Stromal cell of bone marrow (primary cell): Measurements from ENCODE around the gene CYP4A22.
A peak's percentile ranks its signal among the peaks of the same experiment; 100 is the strongest.
"Not testable (repeated sequence)": the region's sequence is repeated elsewhere in the genome, so short reads cannot be mapped to it uniquely, and the experiment has no call there.

Source experiments
- DNase-seq: peaks from one replicate; pipeline ENCODE4 v3.0.0-alpha.2; 2012; ENCODE audit warnings: low read depth

Gene CYP4A22

GRCh38 chr1:47156457-47156856, 19.2 kb downstream of the CYP4A22 start:
- DNase-seq = not testable (repeated sequence)

DNA sequence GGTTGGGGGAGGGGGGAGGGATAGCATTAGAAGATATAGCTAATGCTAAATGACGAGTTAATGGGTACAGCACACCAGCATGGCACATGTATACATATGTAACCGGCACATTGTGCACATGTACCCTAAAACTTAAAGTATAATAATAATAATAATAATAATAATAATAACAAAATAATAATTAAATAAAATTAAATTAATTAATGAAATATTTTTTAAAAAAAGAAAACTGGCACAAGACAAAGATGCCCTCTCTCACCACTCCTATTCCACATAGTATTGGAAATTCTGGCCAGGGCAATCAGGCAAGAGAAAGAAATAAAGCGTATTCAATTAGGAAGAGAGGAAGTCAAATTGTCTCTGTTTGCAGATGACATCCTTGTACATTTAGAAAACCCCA, 20.7 kb downstream of the CYP4A22 start:
- not testable (repeated sequence) for DNase-seq

DNA sequence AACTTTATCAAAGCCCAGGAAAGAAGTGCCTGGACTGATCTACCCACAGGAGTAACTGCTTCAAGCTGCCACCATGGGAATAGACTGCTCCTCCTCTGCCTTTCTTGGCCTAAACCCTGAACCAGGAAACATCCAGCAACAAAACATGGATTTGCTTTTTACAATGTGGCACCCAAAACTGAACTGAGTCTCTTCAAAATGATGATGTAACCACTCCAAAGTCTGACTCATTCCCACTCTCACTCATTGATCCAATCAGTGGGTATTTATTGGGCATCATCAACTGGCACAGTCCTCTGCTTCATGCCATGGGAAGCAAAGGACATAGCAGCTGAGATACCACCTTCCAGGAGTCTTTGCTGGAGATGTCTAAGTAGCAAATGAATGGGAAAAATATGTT, 23.5 kb downstream of the CYP4A22 start:
- DNase-seq = no peak

GRCh38 chr1:47161298-47162040, 24.2 kb downstream of the CYP4A22 start:
- DNase-seq = no peak

GRCh38 chr1:47164552-47164951, 27.3 kb downstream of the CYP4A22 start:
- no peak for DNase-seq

DNA sequence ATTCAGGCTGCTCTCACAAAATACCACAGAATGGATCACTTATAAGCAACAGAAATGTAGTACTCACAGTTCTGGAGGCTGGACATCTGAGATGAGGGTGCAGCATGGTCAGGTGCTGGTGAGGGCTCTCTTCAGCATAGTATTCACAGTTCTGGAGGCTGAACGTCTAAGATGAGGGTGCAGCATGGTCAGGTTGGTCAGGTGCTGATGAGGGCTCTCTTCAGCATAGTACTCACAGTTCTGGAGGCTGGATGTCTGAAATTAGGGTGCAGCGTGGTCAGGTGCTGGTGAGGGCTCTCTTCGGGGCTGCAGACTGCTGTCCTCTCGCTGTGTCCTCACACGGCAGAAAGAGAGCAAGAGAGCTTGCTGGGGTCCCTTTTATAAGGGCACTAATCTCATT, 35.5 kb downstream of the CYP4A22 start:
- no peak for DNase-seq

- no peak for DNase-seq
Measured at GRCh38 chr1:47174656-47175020, 37.4 kb downstream of the CYP4A22 start.

DNA sequence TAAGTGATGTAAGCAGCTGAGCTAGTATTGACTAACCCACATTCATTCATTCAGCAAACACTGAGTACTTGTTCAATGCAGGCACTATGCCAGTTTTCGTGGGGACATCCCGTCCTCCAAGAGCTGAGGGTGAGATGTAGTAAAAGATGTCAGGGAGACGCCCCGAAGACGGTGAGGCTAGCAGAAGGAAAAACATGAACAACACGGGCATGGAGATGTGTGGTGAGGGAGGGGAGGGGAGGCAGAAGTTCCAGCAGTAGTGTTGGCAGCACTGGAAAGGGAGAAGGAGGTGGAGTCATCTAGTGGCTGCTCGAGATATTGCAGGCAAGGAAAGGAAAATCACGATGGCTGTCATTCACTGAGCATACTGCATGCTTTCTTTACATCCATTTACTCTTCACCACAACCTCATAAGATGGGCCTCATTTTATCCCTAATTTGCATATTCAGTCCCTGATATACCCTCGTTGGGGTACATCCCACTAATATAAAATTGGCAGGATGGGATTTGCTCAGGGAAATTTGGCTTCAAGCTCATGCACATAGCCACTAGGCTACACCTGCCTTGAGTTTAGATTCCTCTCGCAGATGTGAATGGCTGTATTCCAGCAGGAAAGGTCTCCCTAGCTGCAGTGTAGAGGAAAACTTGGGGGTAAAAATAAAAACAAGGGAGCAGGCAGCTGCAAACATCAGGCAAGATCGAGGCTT, 38.1 kb downstream of the CYP4A22 start:
- DNase-seq = peak; percentile 33

- DNase-seq = no peak
Measured at GRCh38 chr1:47178020-47178419, 40.8 kb downstream of the CYP4A22 start.

DNA sequence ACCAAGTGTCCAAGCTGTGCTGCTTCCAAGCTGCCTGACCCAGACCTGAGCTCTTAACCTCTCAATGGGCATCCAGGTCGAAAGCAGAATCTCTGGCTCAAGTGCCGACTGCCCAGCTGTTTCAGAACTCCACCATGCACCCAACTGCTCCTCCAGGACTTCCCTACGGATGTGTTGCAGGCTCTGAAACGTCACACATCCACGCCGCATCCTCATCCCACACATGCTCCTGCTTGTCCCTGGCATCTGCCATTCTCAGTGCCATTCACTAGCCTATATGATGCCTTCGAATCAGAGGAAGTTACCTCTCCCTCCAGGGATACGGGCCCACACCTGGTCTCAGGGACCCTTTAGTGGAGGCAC, 41.4 kb downstream of the CYP4A22 start:
- no peak for DNase-seq

- peak; percentile 89 for DNase-seq
Measured at GRCh38 chr1:47179017-47179987, 42.1 kb downstream of the CYP4A22 start.

GRCh38 chr1:47179988-47180563, 42.8 kb downstream of the CYP4A22 start:
- no peak for DNase-seq

GRCh38 chr1:47180603-47181094, 43.4 kb downstream of the CYP4A22 start:
- DNase-seq = no peak

DNA sequence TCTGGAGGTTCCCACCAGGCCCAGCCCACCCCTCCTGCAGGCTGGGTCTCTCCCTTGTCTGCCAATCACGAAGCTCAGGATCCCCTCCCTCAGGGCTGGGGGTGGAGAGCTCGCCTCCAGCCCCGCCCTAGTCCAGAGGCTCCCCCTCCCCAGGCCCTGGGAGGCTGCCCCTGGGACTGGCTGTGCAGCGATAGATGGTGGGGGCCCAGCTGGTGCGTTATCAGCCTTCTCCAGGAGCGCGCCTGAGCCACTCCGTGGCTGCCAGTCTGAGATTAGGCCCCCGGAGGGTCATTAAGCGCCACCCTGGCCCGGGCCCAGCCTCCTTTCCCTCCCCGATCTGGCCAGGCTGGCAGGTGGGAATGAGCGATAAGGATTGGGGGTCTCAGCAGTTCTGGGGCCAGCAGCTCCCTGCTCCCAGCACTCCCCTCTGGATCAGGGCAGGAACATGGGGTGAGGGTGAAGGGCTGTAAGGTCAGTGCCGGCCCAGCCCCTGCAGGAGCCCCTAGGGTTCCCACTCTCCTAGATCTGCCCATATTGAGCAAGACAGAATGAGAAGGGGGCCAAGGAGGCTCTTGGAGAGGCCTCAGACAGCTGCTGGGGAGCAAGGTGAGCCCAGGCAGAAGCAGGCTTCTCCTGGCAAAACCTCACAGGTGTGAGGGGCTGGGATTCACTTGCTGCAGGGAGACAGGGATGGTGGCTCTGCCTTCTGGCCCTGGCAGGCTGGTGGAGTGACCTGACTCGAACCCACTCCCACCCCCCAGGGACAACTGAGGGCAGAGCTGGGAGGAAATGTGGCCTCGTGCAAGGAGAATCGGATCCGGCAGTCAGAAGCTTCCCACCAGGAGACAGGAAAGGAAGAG, 44.1 kb downstream of the CYP4A22 start:
- no peak for DNase-seq

DNA sequence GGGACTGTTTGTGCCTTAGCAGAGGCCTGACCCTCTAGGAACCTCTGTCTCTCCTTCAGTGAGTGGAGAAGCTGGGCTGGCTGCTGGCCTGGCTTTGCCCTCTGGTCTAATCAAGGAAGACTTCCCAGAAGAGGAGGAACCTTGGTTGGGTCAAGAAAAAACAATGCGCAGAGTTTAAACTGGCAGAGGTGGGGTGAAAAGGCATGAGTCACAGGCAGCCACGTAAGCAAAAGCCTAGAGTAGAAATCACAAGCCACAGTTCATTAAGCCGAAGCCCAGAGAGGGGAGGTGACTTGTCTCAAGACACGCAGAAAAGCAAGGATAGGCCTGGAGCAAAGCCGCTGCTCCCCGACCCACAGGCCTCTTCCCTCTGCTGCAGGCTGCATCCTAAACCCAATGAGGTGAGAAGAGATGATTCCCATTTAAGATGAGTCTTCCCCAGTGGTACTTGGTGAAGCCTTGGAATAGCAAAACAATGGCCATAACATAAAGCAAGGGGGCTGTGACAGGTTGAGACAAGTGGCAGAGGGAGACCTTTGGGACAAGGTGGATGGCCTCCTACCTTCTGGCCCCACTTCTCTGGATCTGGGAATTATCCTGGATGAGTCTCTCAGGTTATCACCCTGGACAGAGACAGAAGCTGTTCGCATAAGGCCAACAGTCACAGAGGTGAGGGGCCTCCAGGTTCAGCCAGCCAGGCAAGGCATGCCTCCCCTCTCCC, 44.9 kb downstream of the CYP4A22 start:
- DNase-seq = no peak

DNA sequence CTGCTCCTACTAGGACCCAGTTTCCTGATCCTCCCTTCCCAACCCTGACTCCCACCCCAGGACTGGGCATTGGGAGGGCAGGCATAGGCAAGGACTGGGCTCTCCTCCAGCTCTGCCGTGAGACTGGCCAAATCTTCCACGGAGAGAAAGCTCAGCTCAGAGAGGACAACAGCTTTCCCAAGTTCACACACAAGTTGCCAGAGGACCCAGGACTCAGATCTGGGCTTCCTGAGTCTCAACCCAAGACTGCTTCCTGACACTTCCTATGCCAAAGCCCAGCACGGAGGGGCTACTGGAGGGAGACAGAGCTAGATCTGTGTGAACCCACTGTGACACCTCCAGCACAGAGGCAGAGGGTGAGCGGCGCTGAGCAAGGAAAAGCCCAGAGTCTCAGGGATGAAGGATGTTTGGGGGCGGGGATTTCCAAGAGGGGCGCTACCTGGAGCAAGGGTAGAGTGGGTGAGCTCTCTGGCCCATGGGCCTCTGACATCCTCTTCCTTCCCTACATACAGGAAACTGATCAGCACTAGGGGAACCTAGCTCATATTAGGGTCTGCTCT, 45.5 kb downstream of the CYP4A22 start:
- DNase-seq = no peak

DNA sequence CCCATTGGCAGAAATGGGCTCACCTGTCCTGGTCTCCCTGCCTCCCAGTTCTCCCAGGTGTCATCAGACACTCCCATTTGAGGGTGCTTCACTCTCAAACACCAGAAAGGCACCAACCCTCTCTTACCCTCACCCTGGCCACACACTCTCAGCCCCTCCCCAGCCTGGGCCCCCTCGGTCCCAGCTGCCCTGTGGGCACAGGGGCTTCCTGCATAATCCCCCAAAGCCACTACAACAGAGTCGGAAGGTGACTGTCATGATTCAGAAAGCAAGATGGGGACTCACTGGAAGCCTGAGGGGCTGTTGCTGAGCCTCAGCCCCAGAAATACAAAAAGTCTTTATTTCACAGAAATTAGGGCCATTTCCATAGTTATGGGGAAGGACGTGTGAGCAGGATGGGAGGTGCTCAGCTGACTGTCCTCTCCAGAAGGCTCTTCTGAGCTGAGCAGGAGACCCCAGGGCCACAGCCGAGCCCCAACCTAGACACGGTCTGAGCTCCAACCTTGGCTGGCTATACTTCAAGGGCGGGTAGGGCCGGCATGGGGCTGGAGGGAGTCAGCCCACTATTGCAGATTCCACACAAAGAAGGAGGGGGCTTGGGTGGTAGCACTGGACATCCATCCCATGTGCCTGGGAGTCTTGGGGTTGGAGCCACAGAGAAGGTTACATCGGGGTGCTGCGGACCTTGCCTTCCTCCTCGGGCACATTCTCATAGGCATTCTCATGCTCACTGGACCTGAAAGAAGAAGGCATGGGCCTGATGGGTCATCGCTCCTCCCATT, 46.3 kb downstream of the CYP4A22 start:
- no peak for DNase-seq

GRCh38 chr1:47184090-47184821, 47.0 kb downstream of the CYP4A22 start:
- no peak for DNase-seq
